Measurements from ENCODE around the gene CRB2. TPM values are rescaled to one million over a fixed set of nuclear protein-coding genes. Genes with fewer than 3 reads are reported as not detected.
A peak's percentile ranks its signal among the peaks of the same experiment; 100 is the strongest.

Gene CRB2
- total and polyA plus RNA-seq, 4 experiments from 2014 or later: not detected

DNA sequence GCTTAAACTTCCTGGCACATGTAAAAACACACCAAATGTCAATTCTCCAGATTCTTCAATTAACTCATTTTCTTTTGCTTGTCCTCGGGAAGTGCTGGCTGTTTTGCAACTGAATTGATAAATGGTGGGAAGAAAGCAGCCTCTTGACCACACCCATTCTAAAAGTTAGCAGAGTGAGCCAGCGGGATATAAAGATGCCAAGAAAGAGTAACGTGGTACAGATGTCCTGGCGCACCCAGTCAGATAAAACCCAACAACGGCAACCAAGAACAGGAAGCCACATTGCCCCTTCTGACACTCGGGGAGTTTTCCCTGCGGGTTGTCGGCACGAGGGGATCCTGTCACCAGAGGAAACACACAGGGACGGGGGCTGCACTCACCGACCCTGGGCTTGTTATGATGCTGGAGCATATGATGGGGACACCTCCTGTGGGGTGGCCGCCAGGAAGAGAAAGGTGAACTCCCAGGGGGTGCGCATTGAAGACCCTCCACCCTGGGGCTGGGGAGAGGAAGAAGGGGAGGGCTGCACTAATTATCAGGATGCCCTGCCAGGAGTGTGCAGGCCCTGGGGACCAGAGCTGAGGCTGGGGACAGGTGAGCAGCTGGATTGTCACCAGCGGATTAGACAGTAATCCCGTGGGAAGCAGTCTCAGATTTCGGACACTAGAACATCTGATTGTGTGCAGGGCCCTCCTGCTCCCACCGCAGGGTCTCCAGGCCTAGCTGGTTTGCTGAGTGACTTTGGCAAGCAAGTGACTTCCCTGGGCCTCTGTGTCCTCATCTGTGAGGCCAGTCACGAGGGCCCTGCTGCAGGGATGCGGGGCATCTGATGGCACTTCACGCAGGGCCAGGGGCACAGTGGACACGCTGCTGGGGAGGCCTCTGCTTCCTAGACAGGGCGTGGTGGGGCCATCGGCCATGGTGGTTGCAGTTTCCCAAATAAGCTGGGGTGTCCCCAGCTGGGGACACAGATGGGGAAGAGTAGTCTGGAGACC is 59.2 kb downstream of the CRB2 start:
- no peak for DNase-seq
- Histone ChIP-seq H3K9me3 (ENCODE audit: control insufficient read depth in 1 of 2, low read length in 2 of 2) (no peaks in the 10 kb centered on the region), H3K4me3 (ENCODE audit: low read length in 2 of 2) (no peak overlapping the region), H3K27me3 (ENCODE audit: insufficient read depth, low read length) (no peaks in the 10 kb centered on the region), H3K4me1 (ENCODE audit: insufficient read depth, low read length) (no peaks in the 10 kb centered on the region), H3K27ac (ENCODE audit: low read depth, low read length) (no peak overlapping the region), H3K36me3 (ENCODE audit: insufficient read depth, low read length) (no peaks in the 10 kb centered on the region)
- POLR2A ChIA-PET (ENCODE audit: partially characterized antibody): no interaction called here
- no peaks in the 10 kb centered on the region for H3K27me3 Mint-ChIP-seq
- peaks cover 0 to 2% (median 0%) of the 10 kb centered on the region in 8 donors for H3K9me3 Mint-ChIP-seq
- intact Hi-C loops (cut with micrococcal nuclease): no loop called here
- peak overlapping the region in 1 of 7 donors; percentile 49 for H3K27ac Mint-ChIP-seq
- CTCF ChIA-PET (ENCODE audit: partially characterized antibody): no interaction called here
- H3K4me3 Mint-ChIP-seq: no peak overlapping the region
- no peaks in the 10 kb centered on the region for H3K4me1 Mint-ChIP-seq
- peaks cover 21 to 27% of the 10 kb centered on the region in 2 donors for H3K36me3 Mint-ChIP-seq

DNA sequence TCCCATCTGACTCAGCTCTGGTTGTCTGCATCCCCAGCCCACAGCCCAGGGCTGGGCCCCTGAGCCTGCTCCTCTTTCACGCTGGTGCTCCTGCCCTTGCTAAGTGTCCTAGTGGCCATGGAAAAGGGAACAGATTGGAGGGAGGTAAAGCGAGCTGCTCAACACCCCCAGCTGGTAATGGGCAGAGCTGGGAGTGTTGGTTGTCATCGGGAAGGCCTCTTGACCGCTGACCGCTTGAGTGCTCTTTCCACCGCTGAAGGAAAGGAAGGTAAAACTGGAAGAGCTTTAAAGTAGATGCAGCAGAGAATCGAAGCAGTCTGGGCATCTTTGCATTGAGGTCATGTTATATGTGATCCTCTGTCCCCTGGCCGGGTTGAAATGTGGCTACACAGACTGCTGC is 60.2 kb downstream of the CRB2 start:
- intact Hi-C loops (cut with micrococcal nuclease): no loop called here
- no peak overlapping the region for H3K4me3 Mint-ChIP-seq
- Histone ChIP-seq H3K36me3 (ENCODE audit: insufficient read depth, low read length) (no peaks in the 10 kb centered on the region), H3K27ac (ENCODE audit: low read depth, low read length) (no peak overlapping the region), H3K27me3 (ENCODE audit: insufficient read depth, low read length) (no peaks in the 10 kb centered on the region), H3K4me3 (ENCODE audit: low read length in 2 of 2) (no peak overlapping the region), H3K4me1 (ENCODE audit: insufficient read depth, low read length) (no peaks in the 10 kb centered on the region), H3K9me3 (ENCODE audit: control insufficient read depth in 1 of 2, low read length in 2 of 2) (no peaks in the 10 kb centered on the region)
- no peak overlapping the region for H3K27ac Mint-ChIP-seq
- H3K4me1 Mint-ChIP-seq: no peaks in the 10 kb centered on the region
- DNase-seq: no peak
- ChIA-PET POLR2A (ENCODE audit: partially characterized antibody) (no interaction called here), CTCF (ENCODE audit: partially characterized antibody) (no interaction called here)
- peaks cover 23 to 27% of the 10 kb centered on the region in 2 donors for H3K36me3 Mint-ChIP-seq
- peaks cover 0 to 2% (median 0%) of the 10 kb centered on the region in 8 donors for H3K9me3 Mint-ChIP-seq
- H3K27me3 Mint-ChIP-seq: no peaks in the 10 kb centered on the region

DNA sequence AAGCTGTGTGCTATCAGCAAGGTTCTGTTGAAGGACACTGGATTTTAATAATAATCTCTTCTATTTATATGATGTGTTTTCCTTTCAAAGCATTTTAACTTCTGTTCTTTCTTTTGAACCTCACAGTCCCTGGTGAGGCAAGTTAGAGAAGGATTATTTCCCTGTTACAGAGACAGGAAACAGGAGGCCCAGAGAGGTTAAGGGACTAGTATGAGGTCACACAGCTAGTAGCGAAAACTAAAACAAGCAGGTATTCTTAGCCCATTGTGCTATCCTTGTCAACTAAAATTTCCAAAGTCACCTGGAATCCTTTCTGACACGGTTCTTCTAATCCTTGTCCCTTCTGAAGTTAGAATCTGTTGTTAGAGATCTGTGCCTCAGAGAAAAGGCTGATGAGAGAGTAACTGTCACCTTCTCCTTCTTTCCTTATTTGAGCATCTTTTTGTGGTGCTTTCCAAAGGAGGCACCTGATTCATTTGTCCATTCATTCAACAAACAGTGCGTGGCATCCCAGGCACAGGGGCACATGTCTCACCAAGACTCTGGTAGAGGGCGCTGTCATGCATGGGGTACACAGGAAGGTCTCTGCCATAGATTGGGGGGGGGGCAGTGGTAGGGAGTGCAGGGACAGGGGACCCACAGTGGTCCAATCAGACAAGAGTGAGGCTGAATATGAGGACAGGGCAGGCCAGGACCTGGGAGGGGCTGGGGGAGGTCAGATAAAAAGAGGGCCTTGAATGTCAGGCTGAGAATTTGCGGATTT is 61.5 kb downstream of the CRB2 start:
- no peaks in the 10 kb centered on the region for H3K4me1 Mint-ChIP-seq
- CTCF ChIA-PET (ENCODE audit: partially characterized antibody): interaction anchor here (0.6 kb wide), 1 partner anchor 73 kb away, joined by 3 read pairs; no protein-coding TSS in a partner anchor
- H3K27ac Mint-ChIP-seq: peak overlapping the region in 1 of 7 donors; percentile 58
- DNase-seq: no peak
- H3K9me3 Mint-ChIP-seq: peaks cover 0 to 2% (median 0%) of the 10 kb centered on the region in 8 donors
- no peak overlapping the region for H3K27ac ChIP-seq (ENCODE audit: low read depth, low read length)
- H3K27me3 Mint-ChIP-seq: no peaks in the 10 kb centered on the region
- POLR2A ChIA-PET (ENCODE audit: partially characterized antibody): no interaction called here
- no peaks in the 10 kb centered on the region for H3K36me3 ChIP-seq (ENCODE audit: insufficient read depth, low read length)
- H3K4me3 Mint-ChIP-seq: no peak overlapping the region
- no peaks in the 10 kb centered on the region for H3K27me3 ChIP-seq (ENCODE audit: insufficient read depth, low read length)
- no peak overlapping the region for H3K4me3 ChIP-seq (ENCODE audit: low read length in 2 of 2)
- intact Hi-C loops (cut with micrococcal nuclease): no loop called here
- no peaks in the 10 kb centered on the region for H3K9me3 ChIP-seq (ENCODE audit: control insufficient read depth in 1 of 2, low read length in 2 of 2)
- H3K36me3 Mint-ChIP-seq: peaks cover 26 to 27% of the 10 kb centered on the region in 2 donors
- H3K4me1 ChIP-seq (ENCODE audit: insufficient read depth, low read length): no peaks in the 10 kb centered on the region

DNA sequence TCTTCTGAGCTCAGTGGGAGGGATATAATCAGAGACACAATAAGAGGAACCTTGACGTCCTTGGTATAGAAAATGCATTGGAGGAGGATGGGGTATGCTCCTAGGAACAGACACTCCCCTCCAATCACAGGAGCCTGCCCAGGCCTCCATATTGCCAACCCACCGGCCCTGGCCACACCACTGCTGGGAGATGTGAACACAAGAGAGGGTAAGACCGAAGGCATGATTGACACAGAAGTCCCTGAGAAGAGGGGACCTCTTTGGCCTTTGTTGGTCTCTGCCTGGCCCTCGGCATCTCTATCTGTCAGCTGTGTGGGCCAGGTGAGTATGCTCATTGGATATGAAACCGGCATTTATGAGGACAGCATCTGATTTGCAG is 62.0 kb downstream of the CRB2 start:
- no peak overlapping the region for H3K27ac ChIP-seq (ENCODE audit: low read depth, low read length)

DNA sequence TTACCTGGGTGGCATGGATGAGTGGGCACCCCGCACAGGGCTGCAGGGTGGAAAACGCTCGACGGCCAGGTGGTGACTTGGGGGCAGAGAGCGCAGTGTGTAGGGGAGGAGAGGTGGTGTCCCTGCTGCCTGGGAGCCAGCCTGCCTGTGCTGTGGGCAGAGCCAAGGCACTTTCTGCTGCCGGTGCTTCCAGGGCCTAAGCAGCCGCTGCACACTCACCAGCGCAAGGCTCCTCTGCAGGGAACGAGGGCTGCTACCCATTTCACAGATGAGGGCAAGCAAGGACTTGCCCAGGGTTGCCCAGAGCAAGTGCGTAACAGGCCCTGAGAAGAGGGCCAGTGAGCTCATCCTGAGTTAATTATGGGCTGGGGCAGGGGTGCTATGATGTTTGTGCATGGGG is 62.5 kb downstream of the CRB2 start:
- Mint-ChIP-seq H3K4me1 (no peaks in the 10 kb centered on the region), H3K27me3 (no peaks in the 10 kb centered on the region), H3K36me3 (peaks cover 26 to 27% of the 10 kb centered on the region in 2 donors), H3K27ac (peak overlapping the region in 2 of 7 donors; percentile 10 to 68), H3K4me3 (no peak overlapping the region), H3K9me3 (peaks cover 0 to 2% (median 0%) of the 10 kb centered on the region in 8 donors)
- no peaks in the 10 kb centered on the region for H3K4me1 ChIP-seq (ENCODE audit: insufficient read depth, low read length)
- intact Hi-C loops (cut with micrococcal nuclease): no loop called here
- no peaks in the 10 kb centered on the region for H3K36me3 ChIP-seq (ENCODE audit: insufficient read depth, low read length)
- H3K9me3 ChIP-seq (ENCODE audit: control insufficient read depth in 1 of 2, low read length in 2 of 2): no peaks in the 10 kb centered on the region
- ChIA-PET POLR2A (ENCODE audit: partially characterized antibody) (no interaction called here), CTCF (ENCODE audit: partially characterized antibody) (interaction anchor here (0.6 kb wide), 1 partner anchor 74 kb away, joined by 3 read pairs; no protein-coding TSS in a partner anchor)
- H3K27ac ChIP-seq (ENCODE audit: low read depth, low read length): no peak overlapping the region
- H3K4me3 ChIP-seq (ENCODE audit: low read length in 2 of 2): no peak overlapping the region
- no peaks in the 10 kb centered on the region for H3K27me3 ChIP-seq (ENCODE audit: insufficient read depth, low read length)
- DNase-seq: no peak

More for the DNA sequence above, 62.0 kb downstream of the CRB2 start:
- CTCF ChIA-PET (ENCODE audit: partially characterized antibody): interaction anchor here (0.6 kb wide), 1 partner anchor 73 kb away, joined by 3 read pairs; no protein-coding TSS in a partner anchor
- Histone ChIP-seq H3K27me3 (ENCODE audit: insufficient read depth, low read length) (no peaks in the 10 kb centered on the region), H3K4me1 (ENCODE audit: insufficient read depth, low read length) (no peaks in the 10 kb centered on the region), H3K9me3 (ENCODE audit: control insufficient read depth in 1 of 2, low read length in 2 of 2) (no peaks in the 10 kb centered on the region), H3K4me3 (ENCODE audit: low read length in 2 of 2) (no peak overlapping the region), H3K36me3 (ENCODE audit: insufficient read depth, low read length) (no peaks in the 10 kb centered on the region)
- Mint-ChIP-seq H3K36me3 (peaks cover 26 to 27% of the 10 kb centered on the region in 2 donors), H3K27ac (peak overlapping the region in 1 of 7 donors; percentile 49), H3K27me3 (no peaks in the 10 kb centered on the region), H3K4me3 (no peak overlapping the region), H3K9me3 (peaks cover 0 to 2% (median 0%) of the 10 kb centered on the region in 8 donors), H3K4me1 (no peaks in the 10 kb centered on the region)
- DNase-seq: no peak
- POLR2A ChIA-PET (ENCODE audit: partially characterized antibody): no interaction called here
- intact Hi-C loops (cut with micrococcal nuclease): no loop called here

DNA sequence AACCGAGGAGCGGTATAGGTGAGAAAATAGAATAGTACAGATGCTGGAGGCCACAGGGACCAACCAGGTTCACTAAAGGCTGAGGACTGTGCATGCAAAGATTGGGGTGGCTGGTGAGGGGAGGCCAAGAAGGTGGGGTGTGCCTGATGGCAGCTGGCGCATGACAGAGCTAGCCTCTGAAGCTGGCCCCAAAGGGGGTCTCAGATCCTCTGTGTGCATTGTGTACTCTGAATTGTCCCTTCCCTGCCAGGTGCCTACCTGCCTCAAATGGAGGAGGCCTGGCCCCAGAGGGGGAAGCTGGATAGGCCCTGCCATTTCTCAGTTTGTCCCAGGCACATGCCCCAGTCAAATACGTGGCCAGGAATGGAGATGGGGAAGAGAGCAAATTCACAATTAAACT is 63.1 kb downstream of the CRB2 start:
- Histone ChIP-seq H3K27me3 (ENCODE audit: insufficient read depth, low read length) (no peaks in the 10 kb centered on the region), H3K4me1 (ENCODE audit: insufficient read depth, low read length) (no peaks in the 10 kb centered on the region), H3K4me3 (ENCODE audit: low read length in 2 of 2) (no peak overlapping the region), H3K36me3 (ENCODE audit: insufficient read depth, low read length) (no peaks in the 10 kb centered on the region), H3K9me3 (ENCODE audit: control insufficient read depth in 1 of 2, low read length in 2 of 2) (no peaks in the 10 kb centered on the region), H3K27ac (ENCODE audit: low read depth, low read length) (no peak overlapping the region)
- H3K4me3 Mint-ChIP-seq: no peak overlapping the region
- ChIA-PET POLR2A (ENCODE audit: partially characterized antibody) (no interaction called here), CTCF (ENCODE audit: partially characterized antibody) (no interaction called here)
- DNase-seq: no peak
- H3K36me3 Mint-ChIP-seq: peaks cover 26 to 27% of the 10 kb centered on the region in 2 donors
- H3K4me1 Mint-ChIP-seq: no peaks in the 10 kb centered on the region
- no peaks in the 10 kb centered on the region for H3K9me3 Mint-ChIP-seq
- H3K27ac Mint-ChIP-seq: no peak overlapping the region
- intact Hi-C loops (cut with micrococcal nuclease): no loop called here
- no peaks in the 10 kb centered on the region for H3K27me3 Mint-ChIP-seq

Data from CD4-positive, alpha-beta memory T cell (primary cell).